ENCODE data around the gene FPGS.
"Not testable (repeated sequence)": the region's sequence is repeated elsewhere in the genome, so short reads cannot be mapped to it uniquely, and the experiment has no call there.

FPGS gene

DNA sequence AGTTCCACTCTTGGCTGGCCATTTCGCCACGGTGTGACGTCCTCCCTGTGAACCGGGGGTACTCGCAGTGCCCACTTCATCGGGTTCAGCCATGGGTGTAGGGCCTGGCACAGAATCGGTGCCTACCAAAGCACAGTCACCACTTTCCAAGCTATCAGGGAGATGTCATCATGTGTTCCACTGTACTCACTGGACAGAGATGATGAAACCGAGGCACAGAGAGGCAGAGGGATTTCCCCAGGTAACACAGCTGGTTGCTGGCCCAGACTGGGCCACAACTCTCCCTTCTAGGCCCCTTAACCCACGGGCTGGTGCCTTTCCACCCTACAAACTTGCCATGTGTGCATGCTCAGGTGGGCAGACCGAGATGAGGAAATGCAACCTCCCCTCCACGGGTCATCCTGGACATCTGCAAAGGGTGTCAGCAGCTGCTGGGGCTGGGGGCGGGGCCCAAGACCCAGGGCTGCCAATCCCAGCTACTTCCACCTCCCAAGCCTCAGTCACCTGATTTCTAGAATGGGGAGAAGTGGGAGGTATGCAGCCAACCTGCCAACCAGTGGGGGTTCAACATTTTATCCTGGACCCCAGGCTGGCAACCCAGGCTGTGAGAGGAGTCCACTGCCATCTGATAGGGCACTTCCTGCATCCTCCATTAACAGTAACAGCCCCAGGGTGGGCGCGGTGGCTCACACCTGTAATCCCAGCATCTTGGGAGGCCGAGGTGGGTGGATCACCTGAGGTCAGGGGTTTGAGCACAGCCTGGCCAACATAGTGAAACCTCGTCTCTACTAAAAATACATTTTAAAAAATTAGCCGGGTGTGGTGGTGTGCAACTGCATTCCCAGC, 23.3 kb upstream of the FPGS start:
- Histone ChIP-seq H3K4me3 (ENCODE audit: low read depth, low read length) (no peak overlapping the region), H3K36me3 (ENCODE audit: control insufficient read depth, insufficient read depth, low read length) (no peaks in the 10 kb centered on the region), H3K4me1 (no peaks in the 10 kb centered on the region), H3K4me2 (ENCODE audit: low read length) (no peak overlapping the region), H3K9me3 (ENCODE audit: control insufficient read depth, low read length) (no peaks in the 10 kb centered on the region), H3K9ac (no peak overlapping the region), H3K27me3 (ENCODE audit: control insufficient read depth, insufficient read depth, low read length) (no peaks in the 10 kb centered on the region), H3K79me2 (no peaks in the 10 kb centered on the region), H3K27ac (no peak overlapping the region), H2AFZ (no peak overlapping the region)
- no peak for TF ChIP-seq CTCF (IDR thresholded peaks at IDR 0.05)

DNA sequence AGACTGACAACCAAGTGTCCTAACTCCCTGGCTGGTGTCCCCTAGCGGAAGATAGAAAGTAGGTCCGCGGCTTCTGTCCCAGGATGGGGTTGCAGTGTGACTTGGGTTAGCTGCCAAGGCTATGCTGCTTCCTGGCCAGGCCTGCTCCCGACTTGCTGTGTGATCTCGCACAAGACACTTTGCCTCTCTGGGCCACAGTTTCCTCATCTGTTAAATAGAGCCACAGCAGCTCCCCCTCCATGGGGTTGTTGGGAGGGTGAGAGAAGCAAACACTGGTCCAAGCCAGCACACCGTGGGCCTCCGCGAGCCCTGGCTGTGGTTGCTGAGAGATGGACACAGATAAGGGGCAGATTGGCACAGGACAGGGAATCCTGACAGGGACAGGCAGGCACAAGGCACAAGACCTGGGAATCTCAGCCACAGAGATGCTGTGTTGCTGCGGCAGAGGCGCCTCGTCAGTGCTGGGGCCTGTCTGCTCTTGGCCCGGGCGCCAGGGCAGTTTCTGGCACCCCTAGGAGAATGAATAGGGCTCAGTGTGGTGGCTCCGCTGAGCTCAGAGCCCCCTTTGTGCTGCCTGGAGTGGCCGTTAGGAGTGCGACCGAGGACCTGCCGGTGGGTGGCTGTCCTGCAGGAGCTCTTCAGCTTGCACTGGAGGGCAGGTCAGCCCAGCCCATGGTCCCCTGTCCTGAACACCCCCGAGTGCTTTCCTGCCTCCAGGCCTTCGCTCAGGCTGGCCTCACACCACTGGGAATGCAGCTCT, 22.4 kb upstream of the FPGS start:
- Histone ChIP-seq H3K9ac (no peak overlapping the region), H3K27ac (no peak overlapping the region), H3K79me2 (no peaks in the 10 kb centered on the region), H3K27me3 (ENCODE audit: control insufficient read depth, insufficient read depth, low read length) (no peaks in the 10 kb centered on the region), H3K9me3 (ENCODE audit: control insufficient read depth, low read length) (no peaks in the 10 kb centered on the region), H2AFZ (no peak overlapping the region), H3K4me2 (ENCODE audit: low read length) (no peak overlapping the region), H3K4me3 (ENCODE audit: low read depth, low read length) (no peak overlapping the region), H3K36me3 (ENCODE audit: control insufficient read depth, insufficient read depth, low read length) (no peaks in the 10 kb centered on the region), H3K4me1 (no peaks in the 10 kb centered on the region)
- TF ChIP-seq CTCF (IDR thresholded peaks at IDR 0.05) = no peak

- H3K4me1 ChIP-seq = not testable (repeated sequence)
Measured at GRCh38 chr9:127780909-127781308, 21.8 kb upstream of the FPGS start.

GRCh38 chr9:127781806-127782205, 20.9 kb upstream of the FPGS start:
- H3K79me2 ChIP-seq = no peaks in the 10 kb centered on the region
- no peaks in the 10 kb centered on the region for H3K4me1 ChIP-seq
- H3K27ac ChIP-seq = no peak overlapping the region
- no peak for TF ChIP-seq CTCF (IDR thresholded peaks at IDR 0.05)
- H3K9me3 ChIP-seq (ENCODE audit: control insufficient read depth, low read length) = no peaks in the 10 kb centered on the region
- no peak overlapping the region for H2AFZ ChIP-seq
- no peaks in the 10 kb centered on the region for H3K36me3 ChIP-seq (ENCODE audit: control insufficient read depth, insufficient read depth, low read length)
- no peak overlapping the region for H3K9ac ChIP-seq
- H3K4me2 ChIP-seq (ENCODE audit: low read length) = no peak overlapping the region
- H3K27me3 ChIP-seq (ENCODE audit: control insufficient read depth, insufficient read depth, low read length) = no peaks in the 10 kb centered on the region
- H3K4me3 ChIP-seq (ENCODE audit: low read depth, low read length) = no peak overlapping the region

More at GRCh38 chr9:127780909-127781308, 21.8 kb upstream of the FPGS start:
- H3K4me3 ChIP-seq (ENCODE audit: low read depth, low read length); H3K27ac ChIP-seq; H3K27me3 ChIP-seq (ENCODE audit: control insufficient read depth, insufficient read depth, low read length); H3K4me2 ChIP-seq (ENCODE audit: low read length); H2AFZ ChIP-seq; H3K9me3 ChIP-seq (ENCODE audit: control insufficient read depth, low read length); H3K9ac ChIP-seq; H3K79me2 ChIP-seq; H3K36me3 ChIP-seq (ENCODE audit: control insufficient read depth, insufficient read depth, low read length): not testable (repeated sequence)

DNA sequence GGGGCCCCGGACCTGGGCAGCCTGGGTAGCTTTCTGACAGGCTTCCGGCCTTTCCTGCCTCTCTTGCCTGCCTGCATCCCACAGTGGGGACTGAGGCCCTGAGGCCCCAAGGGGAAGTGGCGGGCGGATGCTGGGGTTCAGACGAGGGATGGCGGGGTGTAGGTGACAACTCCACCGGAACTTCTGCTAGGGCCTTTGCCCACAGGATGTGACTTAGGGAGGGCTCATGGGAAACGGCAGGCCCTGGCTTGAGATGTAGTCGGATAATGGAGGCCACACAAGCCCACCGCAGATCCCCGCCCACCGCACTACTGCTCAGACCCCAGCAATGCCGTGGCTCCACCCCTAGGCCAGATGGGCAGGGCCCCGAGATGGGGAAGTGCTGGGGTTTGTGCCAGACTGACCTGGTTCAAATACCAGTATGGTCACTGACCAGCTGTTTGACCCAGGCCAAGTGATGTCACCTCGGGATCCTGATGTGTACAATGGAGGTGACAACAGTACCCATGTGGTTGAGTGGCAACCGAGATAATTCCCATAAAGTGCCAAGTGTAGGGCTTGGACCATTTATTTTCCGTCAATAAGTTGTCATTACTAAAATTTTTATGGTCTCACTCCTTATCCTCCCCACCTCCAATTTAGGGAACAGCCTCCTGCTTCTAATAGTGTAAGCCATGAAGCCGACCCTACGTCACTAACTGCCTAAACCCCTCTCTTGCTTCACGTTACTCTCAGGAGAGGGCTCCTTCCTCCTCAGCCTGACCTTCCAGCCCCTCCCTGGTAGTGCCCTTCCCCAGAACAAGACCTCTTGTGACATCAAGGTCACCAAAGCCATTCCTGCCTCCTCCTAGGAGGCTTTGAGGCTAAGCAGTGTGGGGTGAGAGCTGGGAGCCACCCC, 19.3 kb upstream of the FPGS start:
- H3K4me1 ChIP-seq = no peaks in the 10 kb centered on the region
- no peak overlapping the region for H3K4me3 ChIP-seq (ENCODE audit: low read depth, low read length)
- H3K27me3 ChIP-seq (ENCODE audit: control insufficient read depth, insufficient read depth, low read length) = no peaks in the 10 kb centered on the region
- H3K4me2 ChIP-seq (ENCODE audit: low read length) = no peak overlapping the region
- no peaks in the 10 kb centered on the region for H3K36me3 ChIP-seq (ENCODE audit: control insufficient read depth, insufficient read depth, low read length)
- no peaks in the 10 kb centered on the region for H3K9me3 ChIP-seq (ENCODE audit: control insufficient read depth, low read length)
- H3K9ac ChIP-seq = no peak overlapping the region
- peak overlapping the region; percentile 11 for H2AFZ ChIP-seq
- no peak for TF ChIP-seq CTCF (IDR thresholded peaks at IDR 0.05)
- H3K27ac ChIP-seq = peak overlapping the region; percentile 51
- H3K79me2 ChIP-seq = peaks cover 3% of the 10 kb centered on the region

Measured in parathyroid adenoma (tissue), 2 donors.